GM19324 (cell line): Measurements from ENCODE around the gene PACSIN1.
"Not testable (repeated sequence)": the region's sequence is repeated elsewhere in the genome, so short reads cannot be mapped to it uniquely, and the experiment has no call there.

Experiments
- ATAC-seq: cut with Tn5 transposase; IDR thresholded peaks from one replicate; pipeline ENCODE4 v1.9.1; 2021; ENCODE audit warnings: mild to moderate bottlenecking, moderate library complexity; ENCODE audit not compliant: unreplicated experiment, low FRiP score

PACSIN1 gene

DNA sequence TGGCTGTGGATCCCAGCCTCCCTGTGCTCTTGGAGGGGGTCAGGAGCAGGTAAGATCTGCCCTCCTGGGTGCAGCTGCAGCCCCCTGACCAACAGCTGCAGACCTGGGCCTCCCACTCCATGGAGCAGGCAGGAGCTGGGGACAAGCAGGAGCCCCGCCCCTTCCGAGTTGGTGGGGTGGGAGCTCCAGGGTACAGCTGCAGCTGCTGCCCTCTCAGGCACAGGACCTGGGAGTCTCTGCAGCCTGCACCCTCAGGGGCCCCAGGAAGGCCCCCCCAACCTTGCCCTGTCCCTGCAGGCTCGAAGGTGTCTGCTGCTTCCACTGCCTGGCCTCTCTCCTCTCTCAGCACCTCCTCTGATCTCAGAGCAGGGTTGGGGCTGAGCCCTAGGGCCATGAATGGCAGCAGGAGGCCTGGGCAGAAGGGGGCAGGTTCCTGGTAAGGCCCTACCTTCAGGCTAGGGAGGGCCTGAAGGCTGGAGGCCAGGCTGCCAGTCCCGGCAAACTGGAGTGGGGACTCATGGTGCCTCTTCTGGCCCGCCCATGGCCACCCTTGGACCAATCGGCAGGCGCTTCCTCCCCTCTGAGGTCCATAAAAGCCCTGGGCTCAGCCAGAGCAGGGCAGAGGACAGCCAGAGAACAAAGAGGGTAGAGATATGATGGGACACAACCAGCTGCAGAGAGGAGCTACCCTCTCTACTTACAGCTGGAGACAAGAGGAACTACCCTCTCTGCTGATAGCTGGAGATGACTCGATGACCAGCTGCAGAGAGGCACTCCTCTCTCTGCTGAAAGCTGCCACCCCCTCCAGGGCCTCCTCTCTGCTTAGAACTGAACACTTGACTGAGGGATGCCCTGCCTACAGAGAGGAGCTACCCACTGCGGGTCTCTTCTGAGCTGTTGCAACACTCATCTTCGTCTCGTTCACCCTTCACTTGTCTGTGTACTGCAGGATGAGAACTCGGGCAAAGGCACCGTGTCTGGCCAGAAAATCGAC, 7.8 kb upstream of the PACSIN1 start:
- ATAC-seq: no peak

DNA sequence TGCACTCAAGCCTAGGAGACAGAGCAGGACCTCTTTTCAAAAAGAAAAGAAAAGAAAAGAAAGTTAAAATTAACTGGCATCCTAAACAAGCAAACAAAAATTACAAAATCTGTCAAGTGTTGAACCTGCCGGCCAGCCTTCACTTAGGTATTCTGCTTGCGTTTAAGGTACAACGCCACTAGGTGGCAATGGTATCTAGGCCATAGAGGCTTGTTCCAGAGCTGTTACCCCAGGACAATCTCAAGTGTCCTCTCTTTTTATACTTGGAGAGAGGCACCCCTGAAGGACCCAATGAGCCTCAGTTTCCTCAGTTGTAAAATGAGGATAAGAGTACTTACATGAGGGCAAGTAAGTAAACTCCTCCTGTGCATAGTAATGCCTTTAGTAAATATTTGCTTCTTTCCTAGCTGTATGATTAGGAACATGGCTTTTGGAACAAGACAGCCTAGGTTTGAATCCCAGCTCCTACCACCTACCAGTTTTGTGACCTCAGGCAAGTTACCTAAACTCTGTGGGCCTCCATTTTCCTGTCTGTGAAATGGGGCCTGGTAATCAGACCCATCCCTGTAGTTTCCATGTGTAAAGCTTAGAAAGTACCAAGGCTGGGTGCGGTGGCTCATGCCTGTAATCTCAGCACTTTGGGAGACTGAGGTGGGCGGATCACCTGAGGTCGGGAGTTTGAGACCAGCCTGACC, 5.8 kb upstream of the PACSIN1 start:
- no peak for ATAC-seq

DNA sequence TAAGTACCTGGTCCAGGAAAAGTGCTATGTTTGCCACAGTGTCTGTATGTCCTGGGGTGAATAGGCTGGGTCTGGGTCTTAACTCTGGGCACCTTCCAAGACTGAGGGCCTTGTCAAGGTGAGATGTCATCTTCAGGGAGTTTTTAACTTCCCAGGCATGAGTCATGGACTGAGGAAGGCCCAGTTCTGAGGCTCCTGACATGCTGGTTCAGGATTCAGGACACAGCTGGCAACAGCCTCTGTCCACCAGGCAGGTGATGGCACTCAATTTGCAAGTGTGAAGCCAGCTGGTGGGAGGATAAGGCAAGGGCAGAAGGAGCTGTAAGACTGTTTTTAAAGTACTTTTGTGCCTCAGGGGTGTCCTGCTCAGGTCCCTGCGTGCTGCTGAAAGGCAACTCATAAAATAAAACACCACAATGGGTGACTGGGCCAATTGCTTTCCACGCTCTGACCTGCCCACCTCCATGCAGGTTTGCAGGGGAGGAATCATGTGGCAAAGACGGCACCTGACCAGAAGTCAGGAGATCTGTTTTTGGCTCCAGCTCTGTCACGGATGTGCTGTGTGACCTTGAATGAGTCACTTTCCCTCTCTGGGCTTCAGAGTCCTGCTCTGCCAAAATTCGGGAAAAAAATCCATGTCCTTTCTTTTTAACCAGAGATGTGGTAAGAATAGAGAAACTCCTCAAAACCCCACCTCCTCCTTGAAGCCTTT, 4.9 kb upstream of the PACSIN1 start:
- ATAC-seq: no peak

DNA sequence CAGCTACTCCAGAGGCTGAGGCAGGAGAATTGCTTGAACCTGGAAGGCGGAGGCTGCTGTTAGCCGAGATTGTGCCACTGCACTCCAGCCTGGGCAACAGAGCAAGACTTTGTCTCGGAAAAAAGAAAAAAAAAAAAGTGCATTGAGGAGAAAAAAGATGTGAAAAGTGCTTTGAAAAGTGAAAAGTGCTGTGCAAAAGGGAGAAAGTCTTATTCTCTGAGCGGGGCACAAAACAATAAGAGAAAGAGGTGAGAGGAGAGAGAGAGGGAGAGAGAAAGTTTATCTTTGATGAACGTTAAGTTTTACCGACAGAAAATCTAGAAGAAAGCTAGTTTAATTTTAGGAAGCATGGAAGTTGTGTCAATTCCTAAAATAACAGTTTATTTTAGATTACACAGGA, 3.9 kb upstream of the PACSIN1 start:
- no peak for ATAC-seq

DNA sequence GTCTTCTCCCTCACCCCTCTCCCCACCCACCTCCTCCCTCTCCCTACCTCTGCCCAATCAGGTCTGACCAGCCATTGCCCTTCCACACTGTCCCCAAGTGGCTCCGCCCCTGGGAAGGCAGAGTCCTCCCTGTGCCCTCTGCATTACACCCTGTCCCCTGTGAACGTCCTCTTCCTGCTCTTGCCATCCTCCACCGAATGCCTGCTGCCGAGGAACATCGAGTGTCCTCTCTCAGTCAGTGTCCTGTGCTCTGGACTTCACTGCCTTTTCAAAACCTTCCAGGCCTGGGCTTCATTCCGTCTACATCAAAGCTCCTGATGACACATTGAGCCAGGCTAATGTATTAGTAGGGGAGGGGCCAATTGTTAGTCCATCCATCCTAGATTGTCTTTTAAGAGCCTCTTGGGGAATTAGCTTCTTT, 3.3 kb upstream of the PACSIN1 start:
- no peak for ATAC-seq

DNA sequence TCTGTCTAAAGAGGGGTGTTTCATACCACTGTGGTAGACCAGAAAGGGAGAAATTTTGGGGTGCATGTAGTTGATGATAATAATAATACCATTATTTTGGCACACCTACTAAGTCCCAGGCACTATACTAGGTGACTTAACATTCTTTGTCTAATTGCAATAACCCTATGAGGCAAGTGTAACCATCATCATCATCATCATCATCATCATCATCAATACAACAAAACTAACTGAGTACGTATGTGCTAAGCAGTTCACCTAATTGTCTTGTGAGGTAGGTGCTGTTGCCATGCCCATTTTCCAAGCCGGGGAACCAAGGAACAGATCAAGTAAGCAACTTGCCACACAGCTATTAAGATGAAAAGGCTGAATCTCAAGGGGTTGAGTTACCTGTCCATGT, 2.6 kb upstream of the PACSIN1 start:
- ATAC-seq: no peak

DNA sequence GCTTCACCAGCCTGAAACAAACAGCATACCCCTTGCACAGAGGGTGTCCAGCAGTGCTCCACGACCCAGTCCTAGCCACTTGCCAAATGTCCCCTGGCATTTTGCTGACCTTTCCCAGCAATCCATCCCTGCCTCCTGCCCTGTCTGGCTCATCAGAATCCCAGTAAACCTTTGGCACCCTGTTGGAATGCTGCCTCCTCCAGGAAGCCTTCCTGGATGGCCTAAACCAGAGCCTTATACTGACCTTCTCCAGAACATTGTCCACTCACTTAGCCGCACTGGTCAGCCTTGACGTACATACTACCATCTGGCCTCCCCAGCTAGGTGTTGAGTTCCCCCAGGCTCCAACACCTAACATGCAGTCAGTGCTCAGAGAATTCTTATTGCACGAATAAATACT, 2.0 kb upstream of the PACSIN1 start:
- ATAC-seq: no peak

DNA sequence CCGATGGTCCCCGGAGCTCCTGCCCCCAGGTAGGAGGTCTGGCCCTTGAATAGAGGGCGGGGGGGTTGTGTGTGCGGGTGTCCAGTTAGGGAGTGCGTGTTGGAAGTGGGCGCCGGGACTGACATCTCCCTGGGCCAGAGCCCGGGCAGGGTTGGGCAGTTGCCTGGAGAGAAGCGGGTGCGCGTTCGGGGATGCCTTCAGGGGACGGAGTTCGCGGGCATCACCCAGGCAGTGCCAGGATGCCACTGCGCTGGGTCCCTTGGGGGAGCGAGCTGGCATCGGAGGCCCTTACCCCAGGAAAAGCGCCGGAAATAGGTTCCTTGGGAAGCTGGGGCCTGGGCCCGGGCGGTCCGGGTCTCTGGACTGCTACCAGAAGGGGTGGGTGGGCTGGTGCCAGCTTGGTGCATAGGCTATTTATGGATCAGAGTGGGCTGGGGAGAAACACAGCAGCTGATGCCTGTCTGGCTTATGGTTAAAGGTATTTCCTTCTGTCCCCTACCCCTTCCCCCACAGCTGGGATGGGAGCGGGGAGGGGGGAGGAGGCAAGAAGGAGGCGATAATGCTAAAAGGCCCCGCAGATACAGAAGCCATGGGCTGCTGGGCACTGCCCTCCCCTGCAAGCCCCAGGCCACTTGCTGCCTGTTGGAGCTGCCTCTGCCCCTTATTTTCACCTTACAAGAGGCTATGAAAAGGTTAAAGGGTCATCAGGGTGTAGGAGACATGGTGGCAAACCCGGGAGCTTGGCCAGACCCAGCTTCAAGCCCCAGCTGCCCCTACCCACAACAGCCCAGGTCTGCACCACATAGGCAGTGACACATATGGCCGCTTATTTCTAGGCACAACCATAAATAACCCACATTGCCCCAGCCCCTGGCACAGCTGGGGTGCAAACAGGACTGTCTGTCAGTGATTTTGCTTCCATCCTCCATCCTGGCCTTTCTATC, 638 bp downstream of the PACSIN1 start:
- ATAC-seq: no peak

DNA sequence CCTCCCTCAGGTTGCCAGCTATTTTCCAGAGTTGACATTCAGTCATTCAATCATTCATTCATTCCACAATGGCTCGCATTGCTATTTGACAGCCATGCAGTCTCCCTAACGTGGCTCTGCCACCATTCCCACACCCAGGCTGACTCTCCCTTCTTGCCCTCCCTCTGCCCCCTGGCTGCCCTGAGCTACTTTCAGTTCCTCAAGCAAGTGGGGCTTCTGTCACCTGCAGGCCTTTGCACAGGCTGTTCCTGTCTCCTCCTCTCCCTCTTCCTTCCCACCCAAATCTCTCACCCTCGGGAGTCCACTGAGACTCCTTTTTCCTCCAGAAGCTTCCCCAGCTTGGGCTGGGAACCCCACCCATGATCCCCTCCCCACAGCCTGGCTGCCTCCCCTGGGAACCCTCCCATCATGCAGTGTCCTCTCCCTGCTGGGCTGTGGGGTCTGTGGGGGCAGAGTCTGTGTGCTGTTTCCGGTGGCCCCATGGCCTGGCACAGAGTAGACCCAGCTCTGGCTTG, 2.6 kb downstream of the PACSIN1 start:
- ATAC-seq: no peak

DNA sequence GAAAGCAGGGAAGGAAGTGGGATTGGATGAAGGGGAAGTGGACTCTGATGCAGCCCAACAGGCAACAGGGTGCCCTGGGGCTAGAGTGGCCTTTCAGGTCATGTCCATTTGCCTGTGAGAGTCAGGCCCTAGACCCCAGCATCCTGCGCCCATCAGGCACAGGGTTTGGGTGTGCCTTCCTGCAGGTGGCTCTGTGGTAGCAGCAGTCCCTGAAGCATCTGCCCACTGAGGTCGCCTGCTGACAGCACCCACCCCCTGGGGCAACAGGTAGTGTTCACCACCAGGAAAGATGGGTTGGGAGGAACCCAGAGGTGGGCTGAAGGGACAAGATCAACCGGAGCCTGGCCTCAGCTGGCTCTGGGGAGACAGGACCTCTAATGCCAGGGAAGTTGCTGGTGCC, 3.6 kb downstream of the PACSIN1 start:
- no peak for ATAC-seq

DNA sequence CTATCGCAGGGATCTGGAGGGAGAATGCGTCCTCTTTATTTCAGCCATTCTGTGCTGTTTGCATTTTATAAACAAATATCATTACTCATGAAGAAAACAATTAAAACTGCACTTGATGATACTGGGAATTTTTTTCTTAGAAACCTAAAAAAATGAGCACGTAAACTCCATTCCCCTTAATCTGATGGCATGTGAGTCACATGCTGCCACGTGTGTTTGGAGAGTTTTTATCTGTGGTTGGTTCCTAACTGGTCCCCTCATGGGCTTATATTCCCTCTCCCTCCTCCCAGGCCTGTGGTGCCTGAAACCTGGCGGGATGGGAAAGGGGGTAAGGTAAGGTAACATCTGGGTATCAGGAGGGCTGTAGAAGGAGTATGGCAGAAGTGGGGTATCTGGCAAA, 6.5 kb downstream of the PACSIN1 start:
- ATAC-seq: no peak

DNA sequence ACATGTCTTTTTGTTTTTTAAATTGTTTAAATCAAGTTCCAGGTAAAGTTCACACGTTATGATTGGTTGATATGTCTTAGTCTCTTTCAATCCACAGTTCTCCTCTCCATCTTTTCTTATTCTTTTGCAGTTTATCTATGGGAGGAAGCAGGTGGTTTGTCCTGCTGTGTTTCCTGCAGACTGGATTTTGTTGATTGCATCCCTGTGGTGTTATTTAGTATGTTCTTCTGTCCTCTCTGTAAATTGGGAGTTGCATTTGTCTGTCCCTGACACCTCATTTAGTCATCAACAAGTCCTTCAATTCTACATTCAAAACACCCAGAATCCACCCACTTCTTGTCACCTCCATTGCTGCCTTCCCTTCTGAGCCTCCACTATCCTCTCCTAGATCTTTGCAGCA, 8.1 kb downstream of the PACSIN1 start:
- ATAC-seq: no peak

DNA sequence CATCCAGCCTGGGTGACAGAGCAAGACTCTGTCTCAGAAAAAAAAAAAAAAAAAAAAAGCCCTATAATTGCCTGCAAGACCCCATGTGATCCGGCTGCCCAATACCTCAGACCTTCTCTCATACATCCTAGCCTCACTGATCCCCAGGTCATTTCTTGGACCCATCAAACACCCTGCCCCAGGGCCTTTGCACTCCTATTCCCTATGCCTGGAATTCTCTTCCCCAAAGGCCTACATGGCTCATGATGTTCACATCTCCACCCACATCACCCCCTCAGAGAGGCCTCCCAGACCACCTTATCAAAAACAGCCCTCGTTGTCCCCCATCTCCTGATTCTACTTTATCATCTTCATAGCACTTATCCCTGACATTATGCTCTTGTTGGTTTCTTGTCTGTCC, 8.9 kb downstream of the PACSIN1 start:
- no peak for ATAC-seq

DNA sequence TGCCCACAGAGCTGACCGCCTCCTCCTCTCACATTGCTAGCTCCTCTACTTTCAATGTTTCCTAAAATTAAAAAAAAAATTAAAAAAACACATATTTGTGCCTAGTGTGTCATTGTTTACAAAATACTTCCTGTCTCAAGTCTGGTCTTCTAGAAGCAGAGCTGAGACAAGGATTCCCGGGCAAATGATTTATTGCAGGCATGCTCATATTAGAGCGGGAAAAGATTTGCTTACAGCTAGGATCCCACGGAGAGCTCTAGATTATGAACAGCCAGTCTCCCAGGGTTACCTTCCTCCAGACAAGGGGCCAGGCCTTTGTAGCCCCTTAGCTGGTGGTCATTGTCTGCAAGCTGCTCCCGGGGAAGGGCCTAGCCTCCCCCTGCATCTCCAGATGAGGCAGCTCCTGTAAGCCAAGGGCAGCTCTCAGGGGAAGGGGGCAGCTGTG, 9.4 kb downstream of the PACSIN1 start:
- ATAC-seq: no peak

DNA sequence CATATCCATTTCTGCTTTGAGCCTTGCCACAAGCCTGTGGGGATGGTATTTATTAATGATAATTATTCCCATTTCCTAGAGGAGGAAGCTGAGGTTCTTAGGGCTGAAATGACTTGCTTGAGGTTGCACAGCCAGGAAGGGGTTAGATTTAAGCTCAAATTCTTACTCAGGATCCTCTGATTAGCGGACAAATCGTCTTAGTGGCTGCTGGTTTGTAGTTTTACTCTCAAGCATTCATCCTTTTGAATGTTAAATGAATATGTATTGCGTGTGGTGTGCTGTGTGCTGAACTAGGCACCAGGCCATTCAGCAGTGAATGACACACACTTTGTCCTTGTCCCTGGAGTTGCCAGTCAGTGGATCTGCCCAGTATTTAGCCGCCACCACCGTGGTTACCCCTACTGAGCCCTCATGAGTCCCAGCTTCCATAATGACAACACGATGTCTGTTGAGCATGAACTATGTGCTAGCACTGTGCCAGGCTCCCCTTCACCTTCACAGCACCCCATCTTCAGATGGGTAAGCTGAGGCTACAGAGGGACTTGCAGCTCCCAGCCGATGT, 10.0 kb downstream of the PACSIN1 start:
- ATAC-seq: no peak

DNA sequence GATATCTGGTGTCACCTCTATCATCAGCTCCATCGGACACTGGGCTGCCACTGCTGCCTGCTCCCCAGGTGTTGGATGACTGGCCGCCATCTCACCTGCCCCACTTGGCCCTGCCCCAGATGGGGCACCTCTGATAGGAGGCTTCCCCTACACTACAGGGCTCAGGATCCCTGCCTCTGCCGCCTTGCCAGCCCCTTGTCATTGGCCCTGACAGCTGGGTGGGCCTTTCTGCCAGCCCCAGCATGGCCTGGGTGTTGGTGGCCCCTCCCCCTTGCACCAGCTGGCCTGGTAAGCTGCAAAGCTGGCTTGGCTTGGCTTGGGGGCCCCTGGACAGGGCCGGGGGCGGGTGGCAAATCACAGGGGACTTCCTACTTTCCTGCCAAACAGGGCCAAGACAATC, 10.6 kb downstream of the PACSIN1 start:
- ATAC-seq: no peak

DNA sequence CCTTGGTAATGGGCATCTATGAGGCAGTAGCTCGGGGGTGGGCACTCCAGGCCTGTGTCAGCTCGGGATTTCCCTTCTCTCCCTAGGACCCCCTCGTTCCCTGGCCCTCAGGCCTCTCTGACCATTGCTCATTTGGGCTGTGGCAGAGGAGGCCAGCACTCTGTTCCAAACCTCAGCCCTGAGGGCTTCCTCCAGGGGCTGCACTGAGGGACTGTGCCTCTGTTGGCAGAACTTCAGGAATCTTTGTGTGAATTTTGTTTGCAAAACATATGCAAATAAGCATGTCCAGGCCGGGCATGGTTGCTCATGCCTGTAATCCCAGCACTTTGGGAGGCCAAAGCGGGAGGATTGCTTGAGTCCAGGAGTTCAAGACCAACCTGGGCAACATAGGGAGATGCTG, 11.0 kb downstream of the PACSIN1 start:
- no peak for ATAC-seq

DNA sequence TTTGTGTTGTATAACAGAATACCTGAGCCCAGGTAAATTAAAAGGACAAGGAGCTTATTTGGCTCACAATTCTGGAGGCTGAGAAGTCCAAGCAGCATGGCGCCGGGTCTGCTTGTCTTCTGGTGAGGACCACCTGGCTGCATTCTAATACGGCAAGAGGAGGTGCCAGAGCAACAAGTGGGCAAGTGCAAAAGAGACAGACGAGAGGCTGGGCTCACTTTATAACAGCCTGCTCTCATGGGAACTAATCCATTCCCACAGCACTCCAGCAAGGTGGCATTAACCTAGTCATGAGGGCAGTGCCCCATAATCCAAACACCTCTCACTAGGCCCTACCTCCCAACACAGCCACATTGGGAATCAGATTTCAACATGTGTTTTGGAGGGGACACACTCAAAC, 12.9 kb downstream of the PACSIN1 start:
- ATAC-seq: no peak

DNA sequence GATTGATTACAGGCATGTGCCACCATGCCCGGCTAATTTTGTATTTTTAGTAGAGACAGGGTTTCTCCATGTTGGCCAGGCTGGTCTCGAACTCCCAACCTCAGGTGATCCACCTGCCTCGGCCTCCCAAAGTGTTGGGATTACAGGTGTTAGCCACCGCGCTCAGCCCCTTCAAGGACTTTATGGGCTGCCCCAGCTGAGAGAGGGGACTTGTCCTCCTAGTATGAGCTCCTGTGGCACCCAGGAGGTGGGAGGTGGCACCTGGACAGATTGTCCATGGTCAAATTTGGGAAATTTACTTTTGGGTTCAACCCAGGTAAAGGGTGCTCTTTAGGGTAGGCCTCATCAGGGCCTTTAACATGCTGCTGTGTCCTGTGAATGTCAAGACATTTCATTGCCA, 17.9 kb downstream of the PACSIN1 start:
- ATAC-seq: not testable (repeated sequence)
